Fibroblast of pulmonary artery (primary cell): ENCODE data around the gene OR5P2.

ENCODE experiments used
- DNase-seq: peaks from one replicate; pipeline ENCODE4 v3.0.0-alpha.2; 2010; ENCODE audit warnings: low read depth
- H3K4me3 ChIP-seq: replicated peaks from 2 replicates; pipeline ENCODE4 v1.5.1; 2011; ENCODE audit warnings: low read depth, mild to moderate bottlenecking, control low read depth, low read length, moderate library complexity
- CTCF ChIP-seq: IDR thresholded peaks from 2 replicates; pipeline ENCODE4 v1.5.1; 2011; ENCODE audit warnings: mild to moderate bottlenecking, control low read depth, low read length, inconsistent platforms; ENCODE audit errors: missing control alignments

Gene OR5P2

GRCh38 chr11:7796842-7797241 lies at the start of gene OR5P2:
OR5P2 (minus strand) TSS chr11:7796942; CDS start chr11:7796942, 0 bp downstream.
- DNase-seq: no peak
- no peak within 1 kb of the TSS for H3K4me3 ChIP-seq
- no peak for TF ChIP-seq CTCF

GRCh38 chr11:7846003-7846402 lies 49.3 kb upstream of the OR5P2 start:
- no peak for DNase-seq
- no peak for TF ChIP-seq CTCF
- no peak overlapping the region for H3K4me3 ChIP-seq

GRCh38 chr11:7844986-7845385 lies 48.2 kb upstream of the OR5P2 start:
- no peak for DNase-seq
- TF ChIP-seq CTCF: no peak
- no peak overlapping the region for H3K4me3 ChIP-seq

GRCh38 chr11:7844521-7844920 lies 47.8 kb upstream of the OR5P2 start:
- no peak overlapping the region for H3K4me3 ChIP-seq
- TF ChIP-seq CTCF: no peak
- DNase-seq: no peak

GRCh38 chr11:7840578-7840977 lies 43.8 kb upstream of the OR5P2 start:
- no peak overlapping the region for H3K4me3 ChIP-seq
- no peak for DNase-seq
- no peak for TF ChIP-seq CTCF

- no peak overlapping the region for H3K4me3 ChIP-seq
- no peak for DNase-seq
- TF ChIP-seq CTCF: no peak
Measured at GRCh38 chr11:7833527-7833926, 36.8 kb upstream of the OR5P2 start.

- no peak for TF ChIP-seq CTCF
- H3K4me3 ChIP-seq: no peak within 1 kb of the TSS
- no peak for DNase-seq
Measured at GRCh38 chr11:7830740-7831139, 34.0 kb upstream of the OR5P2 start, which contains the start of gene OR5P3. OR5P3 (minus strand) TSS chr11:7830840.
